ENCODE measurements around the gene PRTG.

The PRTG gene

GRCh38 chr15:55681631-55682030, 61.3 kb downstream of the PRTG start:
- TF ChIP-seq, protein P1, sequence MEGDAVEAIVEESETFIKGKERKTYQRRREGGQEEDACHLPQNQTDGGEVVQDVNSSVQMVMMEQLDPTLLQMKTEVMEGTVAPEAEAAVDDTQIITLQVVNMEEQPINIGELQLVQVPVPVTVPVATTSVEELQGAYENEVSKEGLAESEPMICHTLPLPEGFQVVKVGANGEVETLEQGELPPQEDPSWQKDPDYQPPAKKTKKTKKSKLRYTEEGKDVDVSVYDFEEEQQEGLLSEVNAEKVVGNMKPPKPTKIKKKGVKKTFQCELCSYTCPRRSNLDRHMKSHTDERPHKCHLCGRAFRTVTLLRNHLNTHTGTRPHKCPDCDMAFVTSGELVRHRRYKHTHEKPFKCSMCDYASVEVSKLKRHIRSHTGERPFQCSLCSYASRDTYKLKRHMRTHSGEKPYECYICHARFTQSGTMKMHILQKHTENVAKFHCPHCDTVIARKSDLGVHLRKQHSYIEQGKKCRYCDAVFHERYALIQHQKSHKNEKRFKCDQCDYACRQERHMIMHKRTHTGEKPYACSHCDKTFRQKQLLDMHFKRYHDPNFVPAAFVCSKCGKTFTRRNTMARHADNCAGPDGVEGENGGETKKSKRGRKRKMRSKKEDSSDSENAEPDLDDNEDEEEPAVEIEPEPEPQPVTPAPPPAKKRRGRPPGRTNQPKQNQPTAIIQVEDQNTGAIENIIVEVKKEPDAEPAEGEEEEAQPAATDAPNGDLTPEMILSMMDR (IDR thresholded peaks at IDR 0.05) = no peak
- TF ChIP-seq ZFX (IDR thresholded peaks at IDR 0.05; ENCODE audit: borderline replicate concordance) = no peak
- H3K27ac ChIP-seq = no peak overlapping the region

DNA sequence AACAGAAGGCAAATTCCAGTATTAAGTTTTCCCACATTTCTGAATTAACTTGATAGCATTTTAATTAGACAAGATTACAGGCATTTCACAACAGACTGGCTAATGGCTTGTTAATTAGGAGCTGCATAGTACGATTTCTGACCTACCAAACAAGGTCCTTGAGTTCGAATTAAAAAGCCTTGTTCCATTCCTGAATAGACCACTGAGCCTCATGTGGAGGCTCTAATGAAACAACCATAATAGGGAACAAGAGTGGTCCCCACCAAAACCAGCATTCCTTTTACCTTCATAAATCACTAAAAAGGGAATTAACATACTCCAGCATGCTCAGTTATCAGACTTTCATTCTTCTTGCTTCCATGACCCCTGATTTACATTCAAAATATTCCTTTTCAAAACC, 66.4 kb downstream of the PRTG start:
- no peak overlapping the region for H3K27ac ChIP-seq

DNA sequence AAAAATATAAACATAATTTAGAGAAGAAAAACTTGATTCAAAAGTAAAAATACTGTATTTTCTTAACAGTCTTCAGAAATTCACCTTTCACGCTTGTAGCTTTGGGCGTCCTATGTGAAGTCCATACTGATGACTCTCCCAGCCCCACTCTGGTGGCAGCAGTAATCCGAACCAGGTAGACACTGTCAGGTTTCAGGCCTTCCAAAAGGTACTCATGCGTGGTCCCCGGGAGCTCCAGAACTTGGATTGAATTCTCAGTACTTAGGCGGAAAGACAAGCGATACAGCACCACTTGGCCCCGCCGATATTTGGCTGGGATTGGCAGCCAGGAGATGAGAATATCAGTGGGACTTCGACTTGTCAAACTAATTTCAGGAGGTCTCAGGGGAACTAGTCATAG, 69.7 kb downstream of the PRTG start:
- TF ChIP-seq, protein P1 (IDR thresholded peaks at IDR 0.05) = no peak
- no peak for TF ChIP-seq ZFX (IDR thresholded peaks at IDR 0.05; ENCODE audit: borderline replicate concordance)
- H3K27ac ChIP-seq = no peak overlapping the region

More for the DNA sequence above, 66.4 kb downstream of the PRTG start:
- TF ChIP-seq, protein P1 (IDR thresholded peaks at IDR 0.05) = no peak
- TF ChIP-seq ZFX (IDR thresholded peaks at IDR 0.05; ENCODE audit: borderline replicate concordance) = no peak

GRCh38 chr15:55669270-55669669, 73.7 kb downstream of the PRTG start:
- no peak overlapping the region for H3K27ac ChIP-seq
- no peak for TF ChIP-seq ZFX (IDR thresholded peaks at IDR 0.05; ENCODE audit: borderline replicate concordance)
- TF ChIP-seq, protein P1 (IDR thresholded peaks at IDR 0.05) = no peak

- TF ChIP-seq, protein P1 (IDR thresholded peaks at IDR 0.05) = no peak
- TF ChIP-seq ZFX (IDR thresholded peaks at IDR 0.05; ENCODE audit: borderline replicate concordance) = no peak
- no peak overlapping the region for H3K27ac ChIP-seq
Measured at GRCh38 chr15:55665605-55666227, 77.2 kb downstream of the PRTG start.

- no peak overlapping the region for H3K27ac ChIP-seq
- TF ChIP-seq ZFX (IDR thresholded peaks at IDR 0.05; ENCODE audit: borderline replicate concordance) = no peak
- TF ChIP-seq, protein P1 (IDR thresholded peaks at IDR 0.05) = no peak
Measured at GRCh38 chr15:55661428-55661827, 81.5 kb downstream of the PRTG start.

GRCh38 chr15:55660153-55660552, 82.8 kb downstream of the PRTG start:
- no peak overlapping the region for H3K27ac ChIP-seq
- no peak for TF ChIP-seq ZFX (IDR thresholded peaks at IDR 0.05; ENCODE audit: borderline replicate concordance)
- TF ChIP-seq, protein P1 (IDR thresholded peaks at IDR 0.05) = no peak
